Cardiac muscle cell (in vitro differentiated cells and primary cell): ENCODE data around the gene CCSER1. TPM values are rescaled to one million over a fixed set of nuclear protein-coding genes. Genes with fewer than 3 reads are reported as not detected.

ENCODE experiments used
- DNase-seq, 2 donors: peaks; one replicate each; pipeline versions ENCODE4 v3.0.0 to v3.0.0-alpha.2; 2010 to 2017; ENCODE audit warnings: low read depth in 1 of 2, low spot score in 1 of 2
- H3K27ac ChIP-seq: fragments of 200-600 bp; sonication (generic); 2 replicates; pipeline ENCODE4 v1.5.1; 2016
- H3K27me3 ChIP-seq: fragments of 200-600 bp; sonication (generic); 2 replicates; pipeline ENCODE4 v1.6.0; 2016; ENCODE audit warnings: control low read depth
- H3K36me3 ChIP-seq: fragments of 200-600 bp; sonication (generic); 2 replicates; pipeline ENCODE4 v1.5.1; 2016; ENCODE audit warnings: control low read depth
- H3K4me1 ChIP-seq: fragments of 200-600 bp; sonication (generic); 2 replicates; pipeline ENCODE4 v1.8.1; 2017; ENCODE audit warnings: low read depth, mild to moderate bottlenecking, mixed run types
- H3K4me3 ChIP-seq: fragments of 200-600 bp; sonication (generic); 2 replicates; pipeline ENCODE4 v1.5.1; 2016; ENCODE audit warnings: mild to moderate bottlenecking
- H3K9me3 ChIP-seq: fragments of 200-600 bp; sonication (generic); 2 replicates; pipeline ENCODE4 v1.5.1; 2017; ENCODE audit warnings: low read depth, mild to moderate bottlenecking, control low read depth
- CTCF ChIP-seq: IDR thresholded peaks from 2 replicates; pipeline ENCODE4 v1.5.1; 2012; ENCODE audit warnings: low read depth, mild to moderate bottlenecking, low read length
- polyA plus RNA-seq: library from polyadenylated mRNA; unstranded; fragments of >200 nt; fragmentation: Nextera tagmentation; extraction: Ambion mirVana; gene quantifications from 2 replicates; pipeline ENCODE4 v1.2.1, GENCODE V29; 2016
- total RNA-seq: library from RNA; depleted of rRNA; stranded (reverse); fragments of >200 nt; gene quantifications from 2 replicates; pipeline ENCODE4 v1.2.3, GENCODE V29; 2016

CCSER1 gene
- total and polyA plus RNA-seq, 2 experiments from 2014 or later, result 0.77 to 3.6 TPM

GRCh38 chr4:91502365-91502764 lies 1375.2 kb downstream of the CCSER1 start:
- no peaks in the 10 kb centered on the region for H3K9me3 ChIP-seq
- DNase-seq, result peak; percentile 27
- TF ChIP-seq CTCF, result peak; percentile 27
- no peaks in the 10 kb centered on the region for H3K36me3 ChIP-seq
- no peaks in the 10 kb centered on the region for H3K4me1 ChIP-seq
- no peaks in the 10 kb centered on the region for H3K27me3 ChIP-seq
- H3K27ac ChIP-seq, result no peak overlapping the region
- no peak overlapping the region for H3K4me3 ChIP-seq

GRCh38 chr4:91513326-91513725 lies 1386.1 kb downstream of the CCSER1 start:
- no peak for TF ChIP-seq CTCF
- Histone ChIP-seq H3K27me3 (no peaks in the 10 kb centered on the region), H3K9me3 (no peaks in the 10 kb centered on the region), H3K4me3 (no peak overlapping the region), H3K4me1 (no peaks in the 10 kb centered on the region), H3K36me3 (no peaks in the 10 kb centered on the region), H3K27ac (no peak overlapping the region)
- no peak for DNase-seq

GRCh38 chr4:91519155-91519554 lies 1392.0 kb downstream of the CCSER1 start:
- Histone ChIP-seq H3K4me3 (no peak overlapping the region), H3K36me3 (no peaks in the 10 kb centered on the region), H3K4me1 (no peaks in the 10 kb centered on the region), H3K9me3 (no peaks in the 10 kb centered on the region), H3K27me3 (no peaks in the 10 kb centered on the region), H3K27ac (no peak overlapping the region)
- DNase-seq, result no peak
- TF ChIP-seq CTCF, result no peak

DNA sequence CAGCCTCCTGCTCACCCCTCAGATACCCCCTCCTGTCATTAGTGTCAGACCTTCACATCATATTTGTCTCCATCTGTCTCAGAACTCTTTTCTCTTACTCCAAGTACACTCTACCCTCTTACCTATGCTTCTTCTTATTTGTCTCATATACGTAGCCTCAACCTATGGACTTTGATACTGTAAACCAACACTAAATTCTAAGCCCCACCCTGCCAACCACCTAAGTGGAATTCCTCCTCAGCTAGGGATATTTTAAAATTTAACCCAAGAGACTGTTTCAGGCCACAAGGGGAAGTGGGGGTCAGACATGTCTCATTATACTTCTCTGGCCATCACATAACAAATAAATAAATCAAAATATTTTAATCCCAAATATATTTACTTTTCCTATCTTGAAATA lies 1398.4 kb downstream of the CCSER1 start:
- no peaks in the 10 kb centered on the region for H3K27me3 ChIP-seq
- H3K4me3 ChIP-seq, result no peak overlapping the region
- no peaks in the 10 kb centered on the region for H3K4me1 ChIP-seq
- no peak for DNase-seq
- no peaks in the 10 kb centered on the region for H3K9me3 ChIP-seq
- H3K27ac ChIP-seq, result no peak overlapping the region
- TF ChIP-seq CTCF, result no peak
- H3K36me3 ChIP-seq, result no peaks in the 10 kb centered on the region

- peak in 1 of 2 donors; percentile 17 for DNase-seq
- no peaks in the 10 kb centered on the region for H3K36me3 ChIP-seq
- no peak for TF ChIP-seq CTCF
- no peak overlapping the region for H3K27ac ChIP-seq
- no peaks in the 10 kb centered on the region for H3K9me3 ChIP-seq
- H3K4me1 ChIP-seq, result no peaks in the 10 kb centered on the region
- no peaks in the 10 kb centered on the region for H3K27me3 ChIP-seq
- H3K4me3 ChIP-seq, result no peak overlapping the region
Observed at GRCh38 chr4:91527056-91527455, 1399.9 kb downstream of the CCSER1 start.

GRCh38 chr4:91567594-91567993 lies 1440.4 kb downstream of the CCSER1 start:
- Histone ChIP-seq H3K27me3 (no peaks in the 10 kb centered on the region), H3K9me3 (no peaks in the 10 kb centered on the region), H3K4me3 (no peak overlapping the region), H3K36me3 (no peaks in the 10 kb centered on the region), H3K4me1 (no peaks in the 10 kb centered on the region), H3K27ac (no peak overlapping the region)
- DNase-seq, result no peak
- no peak for TF ChIP-seq CTCF
